Panc1 (cell line): ENCODE measurements around the gene SASH3.

Experiments used
- POLR2AphosphoS5 ChIP-seq: IDR thresholded peaks from 2 replicates; pipeline ENCODE4 v1.6.1; 2012; ENCODE audit warnings: mild to moderate bottlenecking, low read depth, low read length, moderate library complexity
- TF ChIP-seq, protein P1 (sequence below), 2 experiments: IDR thresholded peaks; 2 replicates each; pipeline ENCODE4 v1.6.1; 2011 to 2012; ENCODE audit warnings: low read depth in 2 of 2, control low read depth in 1 of 2, low read length in 1 of 2, mild to moderate bottlenecking in 1 of 2, moderate library complexity in 1 of 2; ENCODE audit not compliant: insufficient read depth in 1 of 2

DNA sequence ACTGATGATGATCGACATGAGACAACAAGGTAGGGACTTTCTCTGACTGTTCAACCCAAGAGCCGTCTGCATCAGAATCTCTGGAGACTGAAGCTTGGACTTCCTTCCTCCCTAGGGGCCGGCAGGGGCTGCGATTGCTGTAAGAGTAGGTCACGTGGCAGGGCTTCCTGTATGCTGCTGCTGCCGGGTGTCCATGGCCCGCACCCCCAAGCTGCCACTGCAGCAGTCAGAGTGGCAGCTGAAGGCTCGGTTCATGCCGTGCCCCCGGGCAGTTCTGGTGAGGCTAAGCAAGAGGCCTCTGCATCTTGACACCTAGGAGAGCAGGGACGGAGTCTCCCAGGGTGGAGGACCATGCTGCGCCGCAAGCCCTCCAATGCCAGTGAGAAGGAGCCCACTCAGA is at the start of gene SASH3:
- TF ChIP-seq POLR2AphosphoS5 = no peak
- TF ChIP-seq, protein P1, sequence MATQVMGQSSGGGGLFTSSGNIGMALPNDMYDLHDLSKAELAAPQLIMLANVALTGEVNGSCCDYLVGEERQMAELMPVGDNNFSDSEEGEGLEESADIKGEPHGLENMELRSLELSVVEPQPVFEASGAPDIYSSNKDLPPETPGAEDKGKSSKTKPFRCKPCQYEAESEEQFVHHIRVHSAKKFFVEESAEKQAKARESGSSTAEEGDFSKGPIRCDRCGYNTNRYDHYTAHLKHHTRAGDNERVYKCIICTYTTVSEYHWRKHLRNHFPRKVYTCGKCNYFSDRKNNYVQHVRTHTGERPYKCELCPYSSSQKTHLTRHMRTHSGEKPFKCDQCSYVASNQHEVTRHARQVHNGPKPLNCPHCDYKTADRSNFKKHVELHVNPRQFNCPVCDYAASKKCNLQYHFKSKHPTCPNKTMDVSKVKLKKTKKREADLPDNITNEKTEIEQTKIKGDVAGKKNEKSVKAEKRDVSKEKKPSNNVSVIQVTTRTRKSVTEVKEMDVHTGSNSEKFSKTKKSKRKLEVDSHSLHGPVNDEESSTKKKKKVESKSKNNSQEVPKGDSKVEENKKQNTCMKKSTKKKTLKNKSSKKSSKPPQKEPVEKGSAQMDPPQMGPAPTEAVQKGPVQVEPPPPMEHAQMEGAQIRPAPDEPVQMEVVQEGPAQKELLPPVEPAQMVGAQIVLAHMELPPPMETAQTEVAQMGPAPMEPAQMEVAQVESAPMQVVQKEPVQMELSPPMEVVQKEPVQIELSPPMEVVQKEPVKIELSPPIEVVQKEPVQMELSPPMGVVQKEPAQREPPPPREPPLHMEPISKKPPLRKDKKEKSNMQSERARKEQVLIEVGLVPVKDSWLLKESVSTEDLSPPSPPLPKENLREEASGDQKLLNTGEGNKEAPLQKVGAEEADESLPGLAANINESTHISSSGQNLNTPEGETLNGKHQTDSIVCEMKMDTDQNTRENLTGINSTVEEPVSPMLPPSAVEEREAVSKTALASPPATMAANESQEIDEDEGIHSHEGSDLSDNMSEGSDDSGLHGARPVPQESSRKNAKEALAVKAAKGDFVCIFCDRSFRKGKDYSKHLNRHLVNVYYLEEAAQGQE (IDR thresholded peaks at IDR 0.05; ENCODE audit: insufficient read depth in 1 of 2, low read depth in 2 of 2, low read length in 1 of 2) = no peak
